ENCODE results near the gene TBX10.

The TBX10 gene

GRCh38 chr11:67654225-67654624, 14.7 kb upstream of the TBX10 start:
- H3K36me3 ChIP-seq (ENCODE audit: insufficient read depth, insufficient read length, low read length) = no peaks in the 10 kb centered on the region
- H3K27me3 ChIP-seq (ENCODE audit: insufficient read depth, insufficient read length) = no peaks in the 10 kb centered on the region
- H3K4me3 ChIP-seq (ENCODE audit: insufficient read length, low read depth) = no peak overlapping the region
- no peak overlapping the region for H3K9ac ChIP-seq (ENCODE audit: insufficient read length, low read depth)
- H3K9me3 ChIP-seq (ENCODE audit: insufficient read depth, low read length) = peaks cover 31% of the 10 kb centered on the region
- peaks cover 3% of the 10 kb centered on the region for H3K4me1 ChIP-seq (ENCODE audit: insufficient read depth, insufficient read length)
- TF ChIP-seq YY1 (IDR thresholded peaks at IDR 0.05; ENCODE audit: insufficient read depth, insufficient read length) = no peak
- no peak for TF ChIP-seq ZNF274 (IDR thresholded peaks at IDR 0.05; ENCODE audit: low read depth, low read length)
- TF ChIP-seq SUZ12 (IDR thresholded peaks at IDR 0.05; ENCODE audit: extremely low read depth, insufficient read depth, insufficient read length) = no peak
- no peak for DNase-seq (ENCODE audit: low read depth, low spot score)

DNA sequence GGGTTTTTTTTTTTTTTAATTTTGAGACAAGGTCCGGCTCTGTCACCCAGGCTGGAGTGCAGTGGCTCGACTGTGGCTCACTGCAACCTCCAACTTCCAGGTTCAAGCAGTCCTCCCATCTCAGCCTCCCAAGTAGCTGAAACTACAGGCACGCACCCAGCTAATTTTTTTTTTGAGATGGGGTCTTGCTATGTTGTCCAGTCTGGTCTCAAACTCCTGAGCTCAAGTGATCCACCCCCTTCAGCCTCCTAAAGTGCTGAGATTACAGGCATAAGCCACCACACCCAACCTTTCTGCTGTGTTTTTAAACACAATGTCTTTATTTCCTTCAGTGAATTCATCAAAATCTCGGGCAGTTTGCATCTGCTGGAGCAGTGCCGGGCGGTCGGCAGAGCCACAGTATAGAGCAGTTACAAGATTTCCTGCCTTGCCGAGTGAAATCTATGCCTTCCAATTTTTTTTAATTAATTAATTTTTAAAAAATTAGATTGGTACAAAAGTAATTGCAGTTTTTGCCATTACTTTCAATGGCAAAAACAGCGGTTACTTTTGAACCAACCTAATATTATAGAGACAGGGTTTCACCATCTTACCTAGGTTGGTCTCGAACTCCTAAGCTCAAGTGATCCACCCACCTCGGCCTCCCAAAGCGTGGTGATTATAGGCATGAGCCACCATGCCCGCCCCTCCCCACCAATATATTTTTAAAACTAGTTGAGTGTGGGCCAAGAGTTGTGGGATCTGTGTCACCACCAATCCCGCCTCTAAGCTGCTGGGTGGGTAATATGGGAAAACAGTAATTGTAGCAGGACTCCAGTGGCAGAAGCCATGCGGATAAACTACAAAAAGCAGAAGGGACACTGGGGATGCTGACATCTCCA, 13.6 kb upstream of the TBX10 start:
- Histone ChIP-seq H3K36me3 (ENCODE audit: insufficient read depth, insufficient read length, low read length) (no peaks in the 10 kb centered on the region), H3K4me1 (ENCODE audit: insufficient read depth, insufficient read length) (peaks cover 6% of the 10 kb centered on the region), H3K9me3 (ENCODE audit: insufficient read depth, low read length) (peaks cover 27% of the 10 kb centered on the region), H3K9ac (ENCODE audit: insufficient read length, low read depth) (no peak overlapping the region), H3K27me3 (ENCODE audit: insufficient read depth, insufficient read length) (no peaks in the 10 kb centered on the region), H3K4me3 (ENCODE audit: insufficient read length, low read depth) (no peak overlapping the region)
- TF ChIP-seq SUZ12 (IDR thresholded peaks at IDR 0.05; ENCODE audit: extremely low read depth, insufficient read depth, insufficient read length) = no peak
- no peak for TF ChIP-seq YY1 (IDR thresholded peaks at IDR 0.05; ENCODE audit: insufficient read depth, insufficient read length)
- TF ChIP-seq ZNF274 (IDR thresholded peaks at IDR 0.05; ENCODE audit: low read depth, low read length) = no peak
- DNase-seq (ENCODE audit: low read depth, low spot score) = no peak

DNA sequence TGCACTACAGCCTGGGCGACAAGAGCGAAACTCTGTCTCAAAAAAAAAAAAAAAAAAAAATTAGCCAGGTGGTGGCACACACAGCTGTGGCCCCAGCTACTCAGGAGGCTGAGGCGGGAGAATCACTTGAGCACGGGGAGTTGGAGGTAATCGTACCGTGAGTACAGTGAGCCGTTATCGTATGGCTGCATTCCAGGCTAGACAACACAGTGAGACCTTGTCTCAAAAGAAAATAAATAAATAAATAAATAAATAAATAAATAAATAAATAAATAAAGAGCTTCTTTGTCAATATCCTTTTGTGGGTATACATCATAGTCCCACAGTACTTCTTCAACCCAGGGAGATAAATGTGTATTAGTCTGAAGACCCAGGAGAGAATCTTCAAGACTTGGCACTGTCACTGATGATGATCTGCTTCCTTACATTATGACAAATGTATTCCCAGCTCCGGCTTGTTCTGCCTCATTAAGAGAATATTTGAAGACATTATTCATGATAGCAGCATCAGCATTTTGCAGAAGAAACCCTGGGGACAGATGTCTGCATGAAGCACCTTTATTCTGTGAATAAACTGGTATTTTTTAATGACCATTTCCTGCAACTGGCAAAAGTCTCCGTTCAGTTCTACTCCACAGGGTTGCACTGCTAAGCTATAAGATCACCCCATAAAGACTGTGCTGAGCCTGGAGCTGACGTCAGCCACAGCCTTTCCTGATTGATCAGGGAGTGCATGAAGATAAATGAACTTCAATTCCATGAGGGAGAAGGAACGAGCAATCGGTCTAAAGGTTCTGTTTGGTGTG, 12.6 kb upstream of the TBX10 start:
- Histone ChIP-seq H3K9me3 (ENCODE audit: insufficient read depth, low read length) (peaks cover 19% of the 10 kb centered on the region), H3K9ac (ENCODE audit: insufficient read length, low read depth) (no peak overlapping the region), H3K27me3 (ENCODE audit: insufficient read depth, insufficient read length) (no peaks in the 10 kb centered on the region), H3K36me3 (ENCODE audit: insufficient read depth, insufficient read length, low read length) (no peaks in the 10 kb centered on the region), H3K4me3 (ENCODE audit: insufficient read length, low read depth) (no peak overlapping the region), H3K4me1 (ENCODE audit: insufficient read depth, insufficient read length) (peaks cover 6% of the 10 kb centered on the region)
- no peak for DNase-seq (ENCODE audit: low read depth, low spot score)
- TF ChIP-seq ZNF274 (IDR thresholded peaks at IDR 0.05; ENCODE audit: low read depth, low read length) (no peak), YY1 (IDR thresholded peaks at IDR 0.05; ENCODE audit: insufficient read depth, insufficient read length) (no peak), SUZ12 (IDR thresholded peaks at IDR 0.05; ENCODE audit: extremely low read depth, insufficient read depth, insufficient read length) (no peak)

DNA sequence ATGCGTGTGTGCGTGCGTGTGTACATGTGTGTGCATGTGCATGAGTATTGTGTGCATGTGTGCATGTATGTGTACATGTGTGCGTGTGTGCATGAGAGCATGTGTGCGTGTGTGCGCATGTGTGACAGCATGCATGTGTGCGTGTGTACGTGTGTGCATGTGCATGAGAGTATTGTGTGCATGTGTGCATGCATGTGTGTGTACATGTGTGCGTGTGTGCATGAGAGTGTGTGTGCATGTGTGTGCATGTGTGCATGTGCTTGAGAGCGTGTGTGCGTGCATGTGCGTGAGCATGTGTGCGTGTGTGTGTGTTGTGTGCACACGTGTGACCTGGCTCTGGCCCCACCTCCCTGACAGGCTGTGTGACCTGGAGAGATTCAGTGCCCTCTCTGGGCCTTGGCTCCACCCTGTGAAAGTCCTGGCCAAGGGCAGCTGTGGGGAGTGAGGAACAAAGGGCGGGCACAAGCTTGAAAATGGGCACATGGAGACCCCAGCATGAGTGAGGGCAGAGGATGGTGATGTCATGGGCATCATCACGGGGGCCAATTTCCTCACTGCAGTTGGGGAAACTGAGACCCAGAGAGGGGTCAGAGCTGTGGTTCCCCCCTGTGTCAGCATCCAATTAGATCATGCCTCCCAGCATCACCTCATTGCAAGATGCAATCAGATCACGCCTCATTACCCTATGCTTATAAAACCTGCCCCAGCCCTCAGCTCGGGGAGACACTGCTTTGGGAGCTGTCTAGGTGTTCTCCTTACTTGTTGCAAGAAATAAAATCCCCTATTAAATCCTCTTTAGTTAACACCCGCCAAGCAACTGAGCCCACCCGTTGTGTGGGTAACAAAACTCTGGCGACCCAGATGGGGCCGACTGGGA, 10.3 kb upstream of the TBX10 start:
- Histone ChIP-seq H3K9me3 (ENCODE audit: insufficient read depth, low read length) (no peaks in the 10 kb centered on the region), H3K36me3 (ENCODE audit: insufficient read depth, insufficient read length, low read length) (no peaks in the 10 kb centered on the region), H3K27me3 (ENCODE audit: insufficient read depth, insufficient read length) (peaks cover 8% of the 10 kb centered on the region), H3K4me1 (ENCODE audit: insufficient read depth, insufficient read length) (peaks cover 6% of the 10 kb centered on the region), H3K9ac (ENCODE audit: insufficient read length, low read depth) (no peak overlapping the region), H3K4me3 (ENCODE audit: insufficient read length, low read depth) (no peak overlapping the region)
- TF ChIP-seq YY1 (IDR thresholded peaks at IDR 0.05; ENCODE audit: insufficient read depth, insufficient read length) (no peak), ZNF274 (IDR thresholded peaks at IDR 0.05; ENCODE audit: low read depth, low read length) (no peak), SUZ12 (IDR thresholded peaks at IDR 0.05; ENCODE audit: extremely low read depth, insufficient read depth, insufficient read length) (no peak)
- no peak for DNase-seq (ENCODE audit: low read depth, low spot score)

DNA sequence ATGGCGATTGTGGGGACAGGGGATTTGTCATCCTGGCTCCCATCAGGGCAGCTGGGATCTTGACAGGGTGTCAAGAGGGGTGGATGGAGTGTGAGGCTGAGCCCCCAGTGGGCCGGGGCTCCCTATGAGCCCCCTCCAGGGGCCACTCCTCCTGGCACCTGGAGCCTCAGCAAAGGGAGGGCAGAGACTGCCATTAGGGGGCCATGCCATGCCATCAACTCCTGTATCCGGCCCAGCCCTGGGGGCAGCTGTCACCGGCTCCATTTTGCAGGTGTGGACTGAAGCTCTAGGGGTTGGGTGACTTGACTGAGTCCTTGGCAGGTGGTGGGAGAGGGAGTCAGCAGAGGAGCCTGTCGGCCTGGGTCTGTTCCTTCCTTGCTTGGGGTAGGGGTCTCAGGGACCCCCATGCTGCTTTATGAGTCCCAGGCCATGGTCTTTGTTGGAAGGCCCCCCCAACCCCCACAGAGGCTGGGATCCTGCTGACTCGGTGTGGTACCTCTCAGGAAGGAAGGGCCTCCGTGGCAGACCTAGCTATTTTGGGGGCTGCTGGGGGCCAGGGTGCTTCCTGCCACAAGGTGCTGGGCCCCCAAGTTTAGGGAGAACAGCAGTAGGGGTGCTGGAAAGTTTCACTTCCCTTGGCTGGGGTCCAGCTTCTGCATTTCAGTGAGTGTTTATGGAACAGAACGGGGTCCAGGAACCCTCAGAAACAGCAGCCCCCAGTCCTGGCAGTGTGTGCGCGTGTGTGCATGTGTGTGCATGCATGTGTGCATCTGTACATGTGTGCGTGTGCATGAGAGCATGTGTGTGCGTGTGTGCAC, 9.4 kb upstream of the TBX10 start:
- peaks cover under 1% of the 10 kb centered on the region; the same call in 1 of the 2 replicates for H3K9me3 ChIP-seq (ENCODE audit: insufficient read depth, low read length)
- TF ChIP-seq ZNF274 (IDR thresholded peaks at IDR 0.05; ENCODE audit: low read depth, low read length) (no peak), SUZ12 (IDR thresholded peaks at IDR 0.05; ENCODE audit: extremely low read depth, insufficient read depth, insufficient read length) (no peak), YY1 (IDR thresholded peaks at IDR 0.05; ENCODE audit: insufficient read depth, insufficient read length) (no peak)
- peaks cover 8% of the 10 kb centered on the region for H3K27me3 ChIP-seq (ENCODE audit: insufficient read depth, insufficient read length)
- no peak overlapping the region for H3K9ac ChIP-seq (ENCODE audit: insufficient read length, low read depth)
- no peak overlapping the region for H3K4me3 ChIP-seq (ENCODE audit: insufficient read length, low read depth)
- H3K36me3 ChIP-seq (ENCODE audit: insufficient read depth, insufficient read length, low read length) = no peaks in the 10 kb centered on the region
- no peak for DNase-seq (ENCODE audit: low read depth, low spot score)
- H3K4me1 ChIP-seq (ENCODE audit: insufficient read depth, insufficient read length) = peaks cover 4% of the 10 kb centered on the region

DNA sequence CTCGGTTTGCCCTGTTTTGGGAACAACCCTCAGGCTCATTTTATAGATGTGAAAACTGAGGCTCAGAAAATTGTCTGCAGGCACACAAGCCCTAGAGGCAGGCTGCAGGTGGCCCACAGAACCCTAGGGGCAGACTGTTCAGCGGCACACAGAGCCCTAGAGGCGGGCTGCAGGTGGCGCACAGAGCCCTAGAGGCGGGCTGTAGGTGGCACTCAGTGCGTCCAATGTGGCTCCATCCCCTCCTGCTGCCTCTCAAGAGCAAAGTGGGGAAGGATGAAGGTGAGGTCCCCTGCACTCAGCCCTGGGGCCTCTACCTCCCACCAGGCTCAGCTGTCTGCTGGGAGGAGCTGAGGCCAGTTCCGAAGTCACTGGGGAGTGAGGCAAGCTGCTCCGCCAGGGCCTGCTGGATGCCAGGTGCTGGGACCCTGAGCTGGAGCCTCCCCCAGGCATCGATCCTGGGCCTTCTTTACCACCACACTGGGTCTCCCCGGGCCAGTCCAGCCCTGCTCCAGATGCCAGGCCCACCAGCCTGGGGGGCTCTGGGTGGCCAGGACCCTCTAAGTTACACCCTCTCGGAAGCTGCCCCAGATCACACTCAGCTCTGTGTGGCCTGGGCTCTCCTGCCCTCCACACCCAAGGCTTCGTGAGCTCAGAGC, 8.7 kb upstream of the TBX10 start:
- Histone ChIP-seq H3K27me3 (ENCODE audit: insufficient read depth, insufficient read length) (peaks cover 8% of the 10 kb centered on the region), H3K9ac (ENCODE audit: insufficient read length, low read depth) (no peak overlapping the region), H3K36me3 (ENCODE audit: insufficient read depth, insufficient read length, low read length) (no peaks in the 10 kb centered on the region), H3K9me3 (ENCODE audit: insufficient read depth, low read length) (peaks cover 7% of the 10 kb centered on the region; the same call in 1 of the 2 replicates), H3K4me3 (ENCODE audit: insufficient read length, low read depth) (no peak overlapping the region), H3K4me1 (ENCODE audit: insufficient read depth, insufficient read length) (peaks cover 4% of the 10 kb centered on the region)
- DNase-seq (ENCODE audit: low read depth, low spot score) = no peak
- TF ChIP-seq YY1 (IDR thresholded peaks at IDR 0.05; ENCODE audit: insufficient read depth, insufficient read length) (no peak), SUZ12 (IDR thresholded peaks at IDR 0.05; ENCODE audit: extremely low read depth, insufficient read depth, insufficient read length) (no peak), ZNF274 (IDR thresholded peaks at IDR 0.05; ENCODE audit: low read depth, low read length) (no peak)

All from NT2/D1 (cell line).